Measurements from ENCODE around the gene P2RX5.
"Not testable (repeated sequence)": the region's sequence is repeated elsewhere in the genome, so short reads cannot be mapped to it uniquely, and the experiment has no call there.

Gene P2RX5

GRCh38 chr17:3710951-3711383 lies 15.0 kb upstream of the P2RX5 start:
- TF ChIP-seq CTCF (IDR thresholded peaks at IDR 0.05; ENCODE audit: extremely low read depth, missing control alignments): no peak
- DNase-seq (ENCODE audit: low spot score): peak; percentile 83

GRCh38 chr17:3708366-3708765 lies 12.4 kb upstream of the P2RX5 start:
- TF ChIP-seq CTCF (IDR thresholded peaks at IDR 0.05; ENCODE audit: extremely low read depth, missing control alignments): no peak

GRCh38 chr17:3705718-3705984 lies 9.7 kb upstream of the P2RX5 start:
- DNase-seq (ENCODE audit: low spot score): not testable (repeated sequence)

More at GRCh38 chr17:3708366-3708765, 12.4 kb upstream of the P2RX5 start:
- no peak for DNase-seq (ENCODE audit: low spot score)

- TF ChIP-seq CTCF (IDR thresholded peaks at IDR 0.05; ENCODE audit: extremely low read depth, missing control alignments): no peak
These were observed 9.2 kb upstream of the P2RX5 start for GRCh38 chr17:3704931-3705717.

GRCh38 chr17:3702041-3702539 lies 6.1 kb upstream of the P2RX5 start:
- DNase-seq (ENCODE audit: low spot score): not testable (repeated sequence)

More at GRCh38 chr17:3704931-3705717, 9.2 kb upstream of the P2RX5 start:
- DNase-seq (ENCODE audit: low spot score): no peak

- no peak for DNase-seq (ENCODE audit: low spot score)
- TF ChIP-seq CTCF (IDR thresholded peaks at IDR 0.05; ENCODE audit: extremely low read depth, missing control alignments): no peak
These were observed 4.0 kb upstream of the P2RX5 start for GRCh38 chr17:3699951-3700350.

GRCh38 chr17:3698139-3698538 lies 2.2 kb upstream of the P2RX5 start:
- no peak for DNase-seq (ENCODE audit: low spot score)
- no peak for TF ChIP-seq CTCF (IDR thresholded peaks at IDR 0.05; ENCODE audit: extremely low read depth, missing control alignments)

GRCh38 chr17:3697103-3697476 lies 1.1 kb upstream of the P2RX5 start:
- DNase-seq (ENCODE audit: low spot score): no peak
- TF ChIP-seq CTCF (IDR thresholded peaks at IDR 0.05; ENCODE audit: extremely low read depth, missing control alignments): no peak
